Fibroblast of lung (primary cell): Measurements from ENCODE around the gene FBLL1. TPM values are rescaled to one million over a fixed set of nuclear protein-coding genes. Genes with fewer than 3 reads are reported as not detected.

Source experiments
- DNase-seq, 2 donors: peaks; one replicate each; pipeline versions ENCODE4 v3.0.0 to v3.0.0-alpha.2; 2010; ENCODE audit warnings: low read depth in 2 of 2
- H2AFZ ChIP-seq: 2 replicates; pipeline ENCODE4 v1.5.1; 2012; ENCODE audit warnings: low read length, control low read depth, inconsistent platforms
- H3K27ac ChIP-seq: 2 replicates; pipeline ENCODE4 v1.5.1; 2011; ENCODE audit warnings: low read length, control low read depth; ENCODE audit not compliant: insufficient read depth
- H3K27me3 ChIP-seq: 2 replicates; pipeline ENCODE4 v1.5.1; 2011; ENCODE audit warnings: mild to moderate bottlenecking, low read length; ENCODE audit not compliant: control insufficient read depth, insufficient read depth
- H3K36me3 ChIP-seq: 2 replicates; pipeline ENCODE4 v1.5.1; 2011; ENCODE audit warnings: low read length; ENCODE audit not compliant: control insufficient read depth, insufficient read depth
- H3K4me1 ChIP-seq: 2 replicates; pipeline ENCODE4 v1.5.1; 2011; ENCODE audit warnings: low read length; ENCODE audit not compliant: control insufficient read depth, insufficient read depth; ENCODE audit errors: extremely low read depth
- H3K4me2 ChIP-seq: 2 replicates; pipeline ENCODE4 v1.5.1; 2011; ENCODE audit warnings: low read length, control low read depth; ENCODE audit not compliant: insufficient read depth; ENCODE audit errors: extremely low read depth
- H3K4me3 ChIP-seq, 4 experiments: fragments of 200-600 bp in 1 of 4; sonication (generic) in 1 of 4; replicated peaks in 1 of 4; 2 replicates each; pipeline ENCODE4 v1.5.1; 2011 to 2016; ENCODE audit warnings: low read length in 4 of 4, low read depth in 3 of 4, mild to moderate bottlenecking in 3 of 4, control low read depth in 2 of 4, inconsistent platforms in 1 of 4, mixed read lengths in 1 of 4; ENCODE audit not compliant: insufficient read depth in 1 of 4; ENCODE audit errors: control extremely low read depth in 1 of 4
- H3K79me2 ChIP-seq: 2 replicates; pipeline ENCODE4 v1.5.1; 2012; ENCODE audit warnings: mild to moderate bottlenecking, low read length, inconsistent platforms; ENCODE audit not compliant: control insufficient read depth, insufficient read depth
- H3K9ac ChIP-seq: 2 replicates; pipeline ENCODE4 v1.5.1; 2011; ENCODE audit warnings: mild to moderate bottlenecking, low read length, control low read depth; ENCODE audit not compliant: insufficient read depth
- H3K9me3 ChIP-seq: 2 replicates; pipeline ENCODE4 v1.5.1; 2012; ENCODE audit warnings: low read depth, low read length; ENCODE audit not compliant: control insufficient read depth, insufficient read depth
- H4K20me1 ChIP-seq: 2 replicates; pipeline ENCODE4 v1.5.1; 2011; ENCODE audit warnings: low read length; ENCODE audit not compliant: control insufficient read depth, insufficient read depth; ENCODE audit errors: extremely low read depth
- EZH2 ChIP-seq: IDR thresholded peaks from 2 replicates; pipeline ENCODE4 v1.5.1; 2012; ENCODE audit warnings: low read length, control low read depth, mild to moderate bottlenecking; ENCODE audit errors: missing control alignments
- polyA plus RNA-seq, 2 donors: library from polyadenylated mRNA; depleted of rRNA in 1 of 2; stranded (reverse) in 1 of 2; unstranded in 1 of 2; fragments of >200 nt; gene quantifications; 2 replicates each; pipeline ENCODE4 v1.2.1, GENCODE V29; 2011 to 2012; ENCODE audit warnings: missing spikeins in 1 of 2
- total RNA-seq: library from RNA; depleted of rRNA; stranded (reverse); fragments of >200 nt; gene quantifications from 2 replicates; pipeline ENCODE4 v1.2.1, GENCODE V29; 2014
- TF ChIP-seq, protein P1 (sequence below), 2 donors: IDR thresholded peaks in 1 of 2; conservative IDR thresholded peaks in 1 of 2; 1 replicate in 1 of 2; 2 replicates in 1 of 2; pipeline ENCODE4 v1.5.1; 2011 to 2012; ENCODE audit warnings: low read length in 2 of 2, control low read depth in 1 of 2, inconsistent platforms in 1 of 2, low read depth in 1 of 2, mild to moderate bottlenecking in 1 of 2

Gene FBLL1
- total and polyA plus RNA-seq, 2 donors (not counting 1 experiment from before 2014, with no cell fraction given), result 0.16 to 0.66 TPM

DNA sequence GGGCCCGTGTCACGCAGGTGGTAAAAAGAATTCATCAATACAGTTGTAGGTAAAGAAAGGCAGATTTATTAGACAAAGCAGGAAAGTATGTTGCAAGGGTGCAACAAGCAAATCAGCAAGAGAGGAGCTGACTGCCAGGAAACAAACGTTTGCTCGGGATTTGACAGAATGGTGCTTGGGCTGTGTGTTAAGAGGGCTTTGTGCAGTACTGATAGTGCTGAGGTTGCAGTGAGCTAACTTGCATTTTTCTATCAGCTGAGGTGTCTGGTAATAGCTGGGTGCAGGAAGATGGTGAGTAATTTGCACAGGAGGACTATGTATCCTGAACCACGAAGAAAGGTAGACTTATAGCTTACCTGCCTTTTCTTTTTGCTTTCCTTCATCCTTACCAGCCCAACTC lies 46.7 kb upstream of the FBLL1 start:
- TF ChIP-seq, protein P1, sequence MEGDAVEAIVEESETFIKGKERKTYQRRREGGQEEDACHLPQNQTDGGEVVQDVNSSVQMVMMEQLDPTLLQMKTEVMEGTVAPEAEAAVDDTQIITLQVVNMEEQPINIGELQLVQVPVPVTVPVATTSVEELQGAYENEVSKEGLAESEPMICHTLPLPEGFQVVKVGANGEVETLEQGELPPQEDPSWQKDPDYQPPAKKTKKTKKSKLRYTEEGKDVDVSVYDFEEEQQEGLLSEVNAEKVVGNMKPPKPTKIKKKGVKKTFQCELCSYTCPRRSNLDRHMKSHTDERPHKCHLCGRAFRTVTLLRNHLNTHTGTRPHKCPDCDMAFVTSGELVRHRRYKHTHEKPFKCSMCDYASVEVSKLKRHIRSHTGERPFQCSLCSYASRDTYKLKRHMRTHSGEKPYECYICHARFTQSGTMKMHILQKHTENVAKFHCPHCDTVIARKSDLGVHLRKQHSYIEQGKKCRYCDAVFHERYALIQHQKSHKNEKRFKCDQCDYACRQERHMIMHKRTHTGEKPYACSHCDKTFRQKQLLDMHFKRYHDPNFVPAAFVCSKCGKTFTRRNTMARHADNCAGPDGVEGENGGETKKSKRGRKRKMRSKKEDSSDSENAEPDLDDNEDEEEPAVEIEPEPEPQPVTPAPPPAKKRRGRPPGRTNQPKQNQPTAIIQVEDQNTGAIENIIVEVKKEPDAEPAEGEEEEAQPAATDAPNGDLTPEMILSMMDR (conservative IDR thresholded peaks at IDR 0.05 in 1 of 2, IDR thresholded peaks at IDR 0.05 in 1 of 2; ENCODE audit: low read depth in 1 of 2, low read length in 2 of 2), result no peak
- no peak for TF ChIP-seq EZH2
- no peaks in the 10 kb centered on the region for H3K27me3 ChIP-seq
- H3K4me1 ChIP-seq, result no peaks in the 10 kb centered on the region
- no peak for DNase-seq
- H3K9me3 ChIP-seq, result no peaks in the 10 kb centered on the region
- no peak overlapping the region for H3K27ac ChIP-seq
- H3K4me2 ChIP-seq, result no peak overlapping the region
- H3K36me3 ChIP-seq, result no peaks in the 10 kb centered on the region
- H3K4me3 ChIP-seq, result no peak overlapping the region
- peaks cover 10% of the 10 kb centered on the region for H3K79me2 ChIP-seq
- no peaks in the 10 kb centered on the region for H4K20me1 ChIP-seq
- no peak overlapping the region for H2AFZ ChIP-seq
- no peak overlapping the region for H3K9ac ChIP-seq

DNA sequence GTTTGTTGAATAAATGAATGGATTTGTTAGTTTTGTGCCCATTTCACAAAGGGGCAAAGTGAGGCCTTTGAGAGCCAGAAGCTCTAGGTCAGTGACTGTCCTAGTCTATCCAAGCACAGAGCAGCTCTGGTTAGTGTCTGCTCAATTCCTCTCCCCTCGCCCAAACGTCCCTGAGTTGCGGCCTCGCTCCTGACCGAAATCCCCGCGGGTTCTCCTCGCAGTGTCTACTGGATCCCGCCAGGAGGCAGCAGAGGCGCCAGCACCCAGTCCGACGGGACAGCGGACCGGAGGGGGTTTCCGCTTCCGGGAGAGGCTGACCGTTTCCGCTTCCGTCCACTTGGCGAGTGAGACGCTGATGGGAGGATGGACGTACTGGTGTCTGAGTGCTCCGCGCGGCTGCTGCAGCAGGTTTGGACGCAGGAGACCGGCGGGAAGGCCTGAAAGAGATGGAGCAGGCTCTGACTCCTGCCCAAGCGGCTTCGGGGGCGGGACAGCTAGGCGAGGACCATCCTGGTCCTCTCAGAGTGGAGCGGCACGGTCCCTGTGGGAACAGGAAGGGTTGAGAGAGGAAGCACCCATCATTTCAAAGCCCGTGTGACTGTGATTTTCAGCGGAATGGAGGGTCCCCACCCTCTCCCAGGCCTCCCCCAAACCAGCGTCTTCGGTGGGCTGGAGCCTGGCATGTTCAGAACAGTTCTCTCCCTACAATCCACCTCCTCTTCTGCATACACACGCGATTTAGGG lies 42.8 kb upstream of the FBLL1 start, which contains the start of gene RARS1:
RARS1 (plus strand) TSS at position 336 of the 744 bp plus-strand sequence; CDS start at position 364, 28 bp downstream.
- Histone ChIP-seq H3K27me3 (no peaks in the 10 kb centered on the region), H3K36me3 (peaks cover 12% of the 10 kb centered on the region), H3K9me3 (no peaks in the 10 kb centered on the region), H3K9ac (peak within 1 kb of the TSS; percentile 74), H3K4me2 (peak within 1 kb of the TSS; percentile 90), H3K79me2 (peaks cover 30% of the 10 kb centered on the region), H2AFZ (peak within 1 kb of the TSS; percentile 91), H3K27ac (peak within 1 kb of the TSS; percentile 58), H3K4me3 (peak within 1 kb of the TSS; percentile 48 to 97 (median 88)), H4K20me1 (no peaks in the 10 kb centered on the region), H3K4me1 (no peaks in the 10 kb centered on the region)
- no peak for TF ChIP-seq EZH2
- TF ChIP-seq, protein P1 (conservative IDR thresholded peaks at IDR 0.05 in 1 of 2, IDR thresholded peaks at IDR 0.05 in 1 of 2; ENCODE audit: low read depth in 1 of 2, low read length in 2 of 2), result peak; percentile 98 to 99
- DNase-seq, result peak; percentile 91 to 93

- Histone ChIP-seq H4K20me1 (no peaks in the 10 kb centered on the region), H3K36me3 (peaks cover 17% of the 10 kb centered on the region), H3K4me3 (no peak overlapping the region), H2AFZ (no peak overlapping the region), H3K4me1 (no peaks in the 10 kb centered on the region), H3K4me2 (no peak overlapping the region), H3K9me3 (no peaks in the 10 kb centered on the region), H3K79me2 (peaks cover 30% of the 10 kb centered on the region), H3K27ac (no peak overlapping the region), H3K27me3 (no peaks in the 10 kb centered on the region), H3K9ac (no peak overlapping the region)
- DNase-seq, result no peak
- TF ChIP-seq, protein P1 (conservative IDR thresholded peaks at IDR 0.05 in 1 of 2, IDR thresholded peaks at IDR 0.05 in 1 of 2; ENCODE audit: low read depth in 1 of 2, low read length in 2 of 2), result no peak
- TF ChIP-seq EZH2, result no peak
Measured at GRCh38 chr5:168489059-168489458, 40.0 kb upstream of the FBLL1 start.
